K562 (cell line): ENCODE measurements around the gene SLC22A23. TPM values are rescaled to one million over a fixed set of nuclear protein-coding genes. Genes with fewer than 3 reads are reported as not detected.
"Not testable (repeated sequence)": the region's sequence is repeated elsewhere in the genome, so short reads cannot be mapped to it uniquely, and the experiment has no call there.

Experiments used
- ATAC-seq: fragments of 200-7000 bp; cut with Tn5 transposase; 3 replicates; pipeline ENCODE4 v1.9.1; 2020; ENCODE audit warnings: moderate library complexity
- BruUV-seq: library from RNA; stranded (reverse); fragments of 400-500 nt; replicated peaks from 2 replicates; lab custom pipeline; 2021; lab: Mats Ljungman, UMichigan
- CTCF ChIA-PET: fragments of 300-600 bp; formaldehyde crosslinking; extraction: SDS; loops from one replicate; lab custom pipeline; 2021; ENCODE audit warnings: low intra/inter-chr PET ratio; lab: Yijun Ruan, JAX
- POLR2A ChIA-PET: fragments of 300-600, 350-650 bp; sonication (Branson Sonifier 250); formaldehyde crosslinking; extraction: SDS; loops from one replicate; lab custom pipeline; 2021; ENCODE audit warnings: antibody characterized with exemption, inconsistent platforms; lab: Yijun Ruan, JAX
- DNase-seq, 4 experiments: peaks; one replicate each; pipeline versions ENCODE4 v3.0.0 to v3.0.0-alpha.2; 2011 to 2018; ENCODE audit warnings: low spot score in 3 of 4, mixed read lengths in 3 of 4; ENCODE audit errors: extremely low read depth in 1 of 4
- FAIRE-seq: peaks from 2 replicates; lab custom pipeline; 2011; peaks lifted over from hg19 to GRCh38; lab: Jason Lieb, UNC
- H2AFZ ChIP-seq: 2 replicates; pipeline ENCODE4 v1.6.0; 2011; ENCODE audit warnings: low read depth, low read length, control low read depth, inconsistent platforms
- H3K27ac ChIP-seq: fragments of 200-600 bp; 3 replicates; pipeline ENCODE4 v1.8.0; 2011; ENCODE audit warnings: low read depth, mild to moderate bottlenecking, control low read depth, inconsistent platforms, low read length, moderate library complexity, mixed read lengths; ENCODE audit errors: extremely low read depth
- H3K27me3 ChIP-seq, 2 experiments: fragments of 300-600 bp in 1 of 2; 2 replicates in 1 of 2; 3 replicates in 1 of 2; pipeline versions ENCODE4 v1.6.0 to v1.8.0; 2011; ENCODE audit warnings: inconsistent platforms in 2 of 2, low read length in 2 of 2, mild to moderate bottlenecking in 1 of 2, mixed read lengths in 1 of 2, moderate library complexity in 1 of 2; ENCODE audit not compliant: control insufficient read depth in 2 of 2, insufficient read depth in 2 of 2
- H3K36me3 ChIP-seq: fragments of 300-600 bp; 3 replicates; pipeline ENCODE4 v1.8.0; 2011; ENCODE audit warnings: mild to moderate bottlenecking, low read length, inconsistent platforms; ENCODE audit not compliant: control insufficient read depth, insufficient read depth
- H3K4me1 ChIP-seq, 2 experiments: fragments of 200-600 bp in 1 of 2; replicated peaks in 1 of 2; 2 replicates in 1 of 2; 3 replicates in 1 of 2; pipeline versions ENCODE4 v1.5.1 to v1.8.0; 2011; ENCODE audit warnings: inconsistent platforms in 2 of 2, low read length in 2 of 2, mild to moderate bottlenecking in 1 of 2, mixed read lengths in 1 of 2, moderate library complexity in 1 of 2; ENCODE audit not compliant: control insufficient read depth in 2 of 2, insufficient read depth in 2 of 2
- H3K4me2 ChIP-seq: 2 replicates; pipeline ENCODE4 v1.6.1; 2011; ENCODE audit warnings: low read length, control low read depth, inconsistent platforms, mixed read lengths; ENCODE audit not compliant: insufficient read depth
- H3K4me3 ChIP-seq: fragments of 200-600 bp; sonication (generic), shearing (Covaris generic); 2 replicates; pipeline ENCODE4 v1.5.1; 2016; ENCODE audit warnings: control low read depth, inconsistent platforms
- H3K79me2 ChIP-seq: fragments of 200-600 bp; 3 replicates; pipeline ENCODE4 v1.8.0; 2011; ENCODE audit warnings: low read length, inconsistent platforms; ENCODE audit not compliant: control insufficient read depth, insufficient read depth
- H3K9ac ChIP-seq, 2 experiments: 2 replicates each; pipeline versions ENCODE4 v1.6.0 to v1.6.1; 2011; ENCODE audit warnings: low read depth in 2 of 2, low read length in 2 of 2, control low read depth in 1 of 2, inconsistent platforms in 1 of 2, mild to moderate bottlenecking in 1 of 2, mixed read lengths in 1 of 2; ENCODE audit not compliant: insufficient read depth in 1 of 2
- H3K9me1 ChIP-seq: one replicate; pipeline ENCODE4 v1.6.0; 2011; ENCODE audit warnings: inconsistent platforms, mild to moderate bottlenecking, low read length, moderate library complexity; ENCODE audit not compliant: control insufficient read depth, insufficient read depth
- H3K9me3 ChIP-seq: replicated peaks from 2 replicates; pipeline ENCODE4 v1.5.1; 2011; ENCODE audit warnings: low read depth, low read length, inconsistent platforms; ENCODE audit not compliant: control insufficient read depth, insufficient read depth
- H4K20me1 ChIP-seq: replicated peaks from 2 replicates; pipeline ENCODE4 v1.6.1; 2011; ENCODE audit warnings: low read length, inconsistent platforms, mixed read lengths; ENCODE audit not compliant: control insufficient read depth, insufficient read depth
- CEBPB ChIP-seq: fragments of 450-650 bp; IDR thresholded peaks from 2 replicates; pipeline ENCODE4 v1.6.1; 2016; ENCODE audit warnings: missing genetic modification characterization, missing compliant biosample characterization
- CEBPG ChIP-seq, 3 experiments: fragments of 200-800 bp in 1 of 3; sonication (Bioruptor generic) in 1 of 3; sonication (generic) in 1 of 3; formaldehyde crosslinking in 1 of 3; IDR thresholded peaks in 2 of 3; conservative IDR thresholded peaks in 1 of 3; 2 replicates each; pipeline versions ENCODE4 v1.6.1 to v1.8.0; 2016 to 2022; ENCODE audit warnings: missing compliant biosample characterization in 2 of 3, missing genetic modification characterization in 2 of 3, mild to moderate bottlenecking in 1 of 3, missing genetic modification reagents in 1 of 3
- ZNF384 ChIP-seq: IDR thresholded peaks from 2 replicates; pipeline ENCODE4 v1.6.1; 2012; ENCODE audit warnings: low read depth, low read length, improper control_type of control experiment
- WGBS: fragments of 100-300 bp; shearing (Covaris generic); methylation state at CpG from one replicate; pipeline ENCODE4 v1.1.6; 2016; ENCODE audit warnings: low coverage, mixed read lengths; ENCODE audit not compliant: insufficient coverage; ENCODE audit errors: missing lambda C conversion rate; 5-methylcytosine and 5-hydroxymethylcytosine counted together
- in situ Hi-C: fragments of 300-500 bp; cut with MboI; formaldehyde crosslinking; loops from 4 replicates; pipeline ENCODE4 v1.15.0; 2018; ENCODE audit warnings: inconsistent platforms, mixed read lengths
- intact Hi-C: fragments of 100-400 bp; cut with micrococcal nuclease; formaldehyde crosslinking; loops from 2 replicates; pipeline ENCODE4 v1.14.2; 2022
- polyA plus RNA-seq, 8 experiments: library from polyadenylated mRNA; depleted of rRNA in 4 of 8; stranded (reverse) in 5 of 8; unstranded in 3 of 8; fragments of >200 nt; fragmentation: Nextera tagmentation in 2 of 8; fragmentation: Illumina TruSeq in 1 of 8; extraction: Ambion mirVana in 2 of 8; extraction: Trizol in 1 of 8; gene quantifications; 2 replicates each; pipeline versions ENCODE4 v1.2.1 to v1.2.3, GENCODE V29; 2011 to 2014; ENCODE audit warnings: inconsistent platforms in 1 of 8, missing spikeins in 1 of 8
- total RNA-seq, 7 experiments: library from RNA; depleted of rRNA in 6 of 7; stranded (reverse); fragments of >200 nt in 6 of 7; fragmentation: Illumina TruSeq in 2 of 7; extraction: Trizol in 2 of 7; gene quantifications; 2 replicates each; pipeline versions ENCODE4 v1.2.1 to v1.2.3, GENCODE V29; 2011 to 2021; ENCODE audit warnings: low replicate concordance in 1 of 7
- TF ChIP-seq, protein P1 (sequence below), 2 experiments: fragments of 450-650 bp in 1 of 2; sonication (generic) in 1 of 2; formaldehyde crosslinking in 1 of 2; IDR thresholded peaks in 1 of 2; conservative IDR thresholded peaks in 1 of 2; 2 replicates each; pipeline versions ENCODE4 v1.6.1 to v1.8.1; 2016 to 2023; ENCODE audit warnings: mild to moderate bottlenecking in 2 of 2, moderate library complexity in 2 of 2, inconsistent platforms in 1 of 2, missing genetic modification reagents in 1 of 2

SLC22A23 gene
- total and polyA plus RNA-seq, 9 of the 15 experiments (the other 6 are each of a cell fraction or from before 2014, with no cell fraction given) = 0.30 to 8.7 (median 2.5) TPM

DNA sequence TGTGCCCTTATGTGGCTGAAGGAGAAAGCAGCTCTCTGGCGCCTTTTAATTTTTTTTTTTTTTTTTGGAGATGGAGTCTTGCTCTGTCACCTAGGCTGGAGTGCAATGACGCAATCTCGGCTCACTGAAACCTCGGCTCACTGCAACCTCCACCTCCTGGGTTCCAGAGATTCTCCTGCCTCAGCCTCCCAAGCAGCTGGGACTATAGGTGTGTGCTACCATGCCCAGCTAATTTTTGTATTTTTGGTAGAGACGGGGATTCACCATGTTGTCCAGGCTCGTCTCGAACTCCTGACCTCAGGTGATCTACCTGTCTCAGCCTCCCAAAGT is 212.1 kb downstream of the SLC22A23 start:
- CTCF ChIA-PET, intact Hi-C loops, H3K79me2 ChIP-seq, ATAC-seq, H3K9me3 ChIP-seq, H3K27ac ChIP-seq, H3K36me3 ChIP-seq, H3K9me1 ChIP-seq, H4K20me1 ChIP-seq, DNase-seq, H3K9ac ChIP-seq, H3K4me2 ChIP-seq, H2AFZ ChIP-seq, BruUV-seq, H3K4me3 ChIP-seq, FAIRE-seq: not testable (repeated sequence)
- WGBS = 23% methylated on average over 7 of the region's 7 CpGs
- in situ Hi-C loops = loop anchor here (5.0 kb wide), 2 partner anchors 92 to 117 kb away; no protein-coding TSS in a partner anchor
- POLR2A ChIA-PET = interaction anchor here (0.6 kb wide), 1 partner anchor 100 kb away, joined by 4 read pairs; no protein-coding TSS in a partner anchor
- TF ChIP-seq ZNF384 (0 out of 2 replicates have a peak, but pooled peaks have one; percentile 16), CEBPG (CRISPR knock-in tag; IDR thresholded peaks at IDR 0.05) (peak; percentile 66), CEBPG (tag; conservative IDR thresholded peaks at IDR 0.05 in 1 of 2, IDR thresholded peaks at IDR 0.05 in 1 of 2) (peak; percentile 42 to 43; a peak in 2 of 4 replicates), CEBPB (tag) (peak; percentile 76)
- TF ChIP-seq, protein P1, sequence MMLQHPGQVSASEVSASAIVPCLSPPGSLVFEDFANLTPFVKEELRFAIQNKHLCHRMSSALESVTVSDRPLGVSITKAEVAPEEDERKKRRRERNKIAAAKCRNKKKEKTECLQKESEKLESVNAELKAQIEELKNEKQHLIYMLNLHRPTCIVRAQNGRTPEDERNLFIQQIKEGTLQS (IDR thresholded peaks at IDR 0.05) = peak; percentile 50
- TF ChIP-seq, protein P1 (CRISPR knock-in tag; conservative IDR thresholded peaks at IDR 0.05) = not testable (repeated sequence)
- peaks cover 10 to 13% of the 10 kb centered on the region in 2 experiments; a peak in 4 of 5 replicates for H3K4me1 ChIP-seq
- peaks cover 0 to 18% of the 10 kb centered on the region in 2 experiments; a peak in 2 of 5 replicates for H3K27me3 ChIP-seq
